Lower leg skin (tissue), 3 donors: ENCODE results near the gene INF2.

ENCODE experiments used
- CTCF ChIP-seq, 3 donors: fragments of 450-650 bp; IDR thresholded peaks; one replicate each; pipeline ENCODE4 v1.5.1; 2016; ENCODE audit warnings: antibody characterized with exemption in 3 of 3, mild to moderate bottlenecking in 3 of 3, moderate library complexity in 2 of 3
- POLR2A ChIP-seq, 2 donors: fragments of 450-650 bp; IDR thresholded peaks; one replicate each; pipeline ENCODE4 v1.6.1; 2016 to 2017; ENCODE audit warnings: antibody characterized with exemption in 2 of 2, mild to moderate bottlenecking in 1 of 2, moderate library complexity in 1 of 2

- no peak for TF ChIP-seq CTCF (IDR thresholded peaks at IDR 0.05)
- TF ChIP-seq POLR2A (IDR thresholded peaks at IDR 0.05): no peak
These were observed 25.3 kb upstream of the INF2 start for GRCh38 chr14:104664107-104664506.
